Posterior vena cava (tissue), 2 donors: ENCODE data around the gene SECISBP2L. TPM values are rescaled to one million over a fixed set of nuclear protein-coding genes. Genes with fewer than 3 reads are reported as not detected.

Experiments used
- total RNA-seq, 2 donors: library from RNA; stranded (reverse); fragmentation: NEBNext Ultra II Directional; extraction: Animal tissue kit (Norgen Biotek cat#: 25700); gene quantifications; one replicate each; pipeline ENCODE4 v1.2.1, GENCODE V29; 2021
- donor health status: DM: yes; HTN: yes; CAD: no.
- donor health status: DM: yes; HTN: yes; CAD: no.

SECISBP2L gene
- total RNA-seq, 2 donors from 2014 or later = 51.9 to 58.4 TPM

Other genes with a start within 250 kb of the SECISBP2L start
- 1 to 10 TPM; 3.3 to 4.1 TPM for gene CEP152, start 235.4 kb downstream of the SECISBP2L start, total RNA-seq
- 100 to 1,000 TPM; 202 to 230 TPM for gene EID1, start 168.3 kb downstream of the SECISBP2L start, total RNA-seq
- 1 to 10 TPM; 6.2 to 9.7 TPM for gene SHC4, start 82.5 kb downstream of the SECISBP2L start, total RNA-seq
- 10 to 100 TPM; 80.8 to 82.4 TPM for gene COPS2, start 109.2 kb upstream of the SECISBP2L start, total RNA-seq
- 10 to 100 TPM; 32.1 to 34.0 TPM for gene GALK2, start 123.8 kb upstream of the SECISBP2L start, total RNA-seq